ENCODE measurements around the gene NXT2. TPM values are rescaled to one million over a fixed set of nuclear protein-coding genes. Genes with fewer than 3 reads are reported as not detected.
A peak's percentile ranks its signal among the peaks of the same experiment; 100 is the strongest.
"Not testable (repeated sequence)": the region's sequence is repeated elsewhere in the genome, so short reads cannot be mapped to it uniquely, and the experiment has no call there.

The NXT2 gene
- total RNA-seq, 2 experiments from 2014 or later: 19.0 to 24.8 TPM

GRCh38 chrX:109535578-109535977, 1.1 kb upstream of the NXT2 start:
- Histone ChIP-seq H3K4me1 (ENCODE audit: insufficient read depth, low read length, poor library complexity, severe bottlenecking) (peaks cover 26% of the 10 kb centered on the region), H3K9me2 (ENCODE audit: insufficient read depth, low read length) (no peaks in the 10 kb centered on the region), H3K27ac (ENCODE audit: low read depth, low read length, poor library complexity, severe bottlenecking) (no peak overlapping the region), H3K36me3 (ENCODE audit: insufficient read depth, low read length) (no peaks in the 10 kb centered on the region), H3K4me2 (ENCODE audit: low read length) (no peak overlapping the region), H2AFZ (ENCODE audit: low read length) (peak overlapping the region; percentile 89; the same call in 1 of the 2 replicates), H3K79me2 (ENCODE audit: insufficient read depth, low read depth, low read length) (peaks cover 7% of the 10 kb centered on the region; the same call in 1 of the 2 replicates), H4K20me1 (ENCODE audit: insufficient read depth, low read length) (no peaks in the 10 kb centered on the region), H3K4me3 (ENCODE audit: low read depth, low read length, poor library complexity, severe bottlenecking) (no peak overlapping the region), H3K9me3 (ENCODE audit: low read length) (peaks cover 16% of the 10 kb centered on the region; the same call in 1 of the 2 replicates)
- ChIA-PET CTCF (ENCODE audit: unreplicated experiment) (no interaction called here), POLR2A (no interaction called here)
- no TSS peak for BruUV-seq (replicated peaks)
- TF ChIP-seq CTCF (conservative IDR thresholded peaks at IDR 0.05; ENCODE audit: low read length) (no peak), EZH2phosphoT487 (IDR thresholded peaks at IDR 0.05; ENCODE audit: borderline replicate concordance, low read depth, low read length) (no peak)
- DNase-seq (ENCODE audit: low spot score): no peak
- intact Hi-C loops (cut with micrococcal nuclease; ENCODE audit: unreplicated experiment): no loop called here

GRCh38 chrX:109537324-109537665, 651 bp downstream of the NXT2 start:
- H4K20me1 ChIP-seq (ENCODE audit: insufficient read depth, low read length): no peaks in the 10 kb centered on the region
- TF ChIP-seq EZH2phosphoT487 (IDR thresholded peaks at IDR 0.05; ENCODE audit: borderline replicate concordance, low read depth, low read length): no peak
- TF ChIP-seq CTCF (conservative IDR thresholded peaks at IDR 0.05; ENCODE audit: low read length): no peak
- intact Hi-C loops (cut with micrococcal nuclease; ENCODE audit: unreplicated experiment): loop anchor here (2.0 kb wide), 1 partner anchor 50 kb away; no protein-coding TSS in a partner anchor
- ChIA-PET POLR2A (interaction anchor here (0.6 to 1.0 kb wide), 4 partner anchors 11 to 136 kb away, joined by 3 read pairs; no protein-coding TSS in a partner anchor), CTCF (ENCODE audit: unreplicated experiment) (interaction anchor here (0.6 to 1.0 kb wide), 3 partner anchors 43 to 354 kb away, joined by 3 read pairs; no protein-coding TSS in a partner anchor)
- peaks cover 25% of the 10 kb centered on the region for H3K4me1 ChIP-seq (ENCODE audit: insufficient read depth, low read length, poor library complexity, severe bottlenecking)
- peaks cover under 1% of the 10 kb centered on the region; the same call in 1 of the 2 replicates for H3K36me3 ChIP-seq (ENCODE audit: insufficient read depth, low read length)
- H3K9me2 ChIP-seq (ENCODE audit: insufficient read depth, low read length): no peaks in the 10 kb centered on the region
- peaks cover 16% of the 10 kb centered on the region; the same call in 1 of the 2 replicates for H3K9me3 ChIP-seq (ENCODE audit: low read length)
- peak overlapping the region; percentile 81 for H3K4me2 ChIP-seq (ENCODE audit: low read length)
- TSS peak; percentile 86 for BruUV-seq (replicated peaks)
- peaks cover 7% of the 10 kb centered on the region; the same call in 1 of the 2 replicates for H3K79me2 ChIP-seq (ENCODE audit: insufficient read depth, low read depth, low read length)
- peak overlapping the region; percentile 89; the same call in 1 of the 2 replicates for H2AFZ ChIP-seq (ENCODE audit: low read length)
- no peak for DNase-seq (ENCODE audit: low spot score)
- H3K4me3 ChIP-seq (ENCODE audit: low read depth, low read length, poor library complexity, severe bottlenecking): peak overlapping the region; percentile 91
- H3K27ac ChIP-seq (ENCODE audit: low read depth, low read length, poor library complexity, severe bottlenecking): peak overlapping the region; percentile 77

- intact Hi-C loops (cut with micrococcal nuclease; ENCODE audit: unreplicated experiment); CTCF ChIA-PET (ENCODE audit: unreplicated experiment); DNase-seq (ENCODE audit: low spot score); H3K27ac ChIP-seq (ENCODE audit: low read depth, low read length, poor library complexity, severe bottlenecking); H3K36me3 ChIP-seq (ENCODE audit: insufficient read depth, low read length); H3K4me3 ChIP-seq (ENCODE audit: low read depth, low read length, poor library complexity, severe bottlenecking); H4K20me1 ChIP-seq (ENCODE audit: insufficient read depth, low read length); POLR2A ChIA-PET; H2AFZ ChIP-seq (ENCODE audit: low read length); BruUV-seq (replicated peaks); H3K79me2 ChIP-seq (ENCODE audit: insufficient read depth, low read depth, low read length); H3K4me2 ChIP-seq (ENCODE audit: low read length); H3K9me3 ChIP-seq (ENCODE audit: low read length); H3K9me2 ChIP-seq (ENCODE audit: insufficient read depth, low read length); H3K4me1 ChIP-seq (ENCODE audit: insufficient read depth, low read length, poor library complexity, severe bottlenecking): not testable (repeated sequence)
Measured at GRCh38 chrX:109539007-109539406, 2.4 kb downstream of the NXT2 start.
